ENCODE results near the gene DNAH8.

GRCh38 chr6:38852215-38852614, 137.1 kb downstream of the DNAH8 start:
- no peak for TF ChIP-seq CTCF (IDR thresholded peaks at IDR 0.05; ENCODE audit: poor library complexity)
- no peak for TF ChIP-seq EZH2 (IDR thresholded peaks at IDR 0.05; ENCODE audit: borderline replicate concordance)
- no peak for TF ChIP-seq EZH2phosphoT487 (IDR thresholded peaks at IDR 0.05; ENCODE audit: low read depth, severe bottlenecking, unreplicated experiment)
